Activated naive CD8-positive, alpha-beta T cell treated with anti-CD3 and anti-CD28 coated beads, Interleukin-2, amount 10 ng/mL, durations not matched to agents 7 days and 5 days (primary cell): ENCODE results near the gene C11orf71. TPM values are rescaled to one million over a fixed set of nuclear protein-coding genes. Genes with fewer than 3 reads are reported as not detected.

Source experiments
- ATAC-seq: fragments of 150-1000 bp; cut with Tn5 transposase; one replicate; pipeline ENCODE4 v1.10.0; 2021; ENCODE audit warnings: low read depth, moderate library complexity
- POLR2A ChIA-PET: fragments of 350-600 bp; sonication (Branson Sonifier 250); formaldehyde crosslinking; loops from one replicate; lab custom pipeline; 2021; ENCODE audit warnings: antibody characterized with exemption; lab: Charles Lee
- DNase-seq: peaks from one replicate; pipeline ENCODE4 v3.0.0; 2021
- H3K27ac Mint-ChIP-seq: one replicate; pipeline ENCODE4 v1.8.0; 2022; ENCODE audit warnings: mild to moderate bottlenecking, mixed read lengths
- H3K27me3 Mint-ChIP-seq: one replicate; pipeline ENCODE4 v1.8.0; 2022; ENCODE audit warnings: mild to moderate bottlenecking, moderate library complexity, mixed read lengths
- H3K36me3 Mint-ChIP-seq: one replicate; pipeline ENCODE4 v1.8.0; 2021; ENCODE audit warnings: mild to moderate bottlenecking, mixed read lengths
- H3K4me1 Mint-ChIP-seq: one replicate; pipeline ENCODE4 v1.8.0; 2021; ENCODE audit warnings: mixed read lengths
- H3K4me3 Mint-ChIP-seq: one replicate; pipeline ENCODE4 v1.8.0; 2022; ENCODE audit warnings: mild to moderate bottlenecking, moderate library complexity, mixed read lengths
- H3K9me3 Mint-ChIP-seq: one replicate; pipeline ENCODE4 v1.8.0; 2021; ENCODE audit warnings: mixed read lengths
- total RNA-seq, 2 experiments: library from RNA; stranded (reverse); gene quantifications; one replicate each; pipeline ENCODE4 v1.2.3, GENCODE V29; 2021

C11orf71 gene
- total RNA-seq, 2 experiments from 2014 or later: 11.0 to 12.0 TPM

GRCh38 chr11:114362958-114363357 is 37.4 kb downstream of the C11orf71 start:
- DNase-seq (no peak), ATAC-seq (no peak)
- POLR2A ChIA-PET: no interaction called here
- Mint-ChIP-seq H3K4me3 (no peak overlapping the region), H3K4me1 (no peaks in the 10 kb centered on the region), H3K36me3 (no peaks in the 10 kb centered on the region), H3K9me3 (no peaks in the 10 kb centered on the region), H3K27ac (no peak overlapping the region), H3K27me3 (peaks cover 27% of the 10 kb centered on the region)

DNA sequence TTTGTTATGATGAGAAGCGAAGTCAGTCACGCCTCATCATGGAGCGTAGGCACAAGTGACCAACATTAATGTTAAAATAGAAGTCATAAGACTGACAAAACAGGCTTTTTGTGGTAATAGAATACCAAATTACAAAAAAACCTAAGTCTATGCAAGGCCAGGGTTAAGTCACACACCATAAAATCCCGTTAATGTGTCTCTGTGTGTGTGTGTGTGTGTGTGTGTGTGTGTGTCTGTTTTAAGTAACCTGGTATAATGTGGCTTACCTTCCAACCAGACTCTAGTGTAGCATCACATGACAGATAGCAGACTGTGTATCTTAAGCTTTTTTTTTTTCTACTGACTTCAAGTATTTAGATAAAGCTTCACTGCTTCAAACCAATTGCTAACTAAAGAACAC is 38.0 kb downstream of the C11orf71 start:
- Mint-ChIP-seq H3K4me3 (no peak overlapping the region), H3K9me3 (no peaks in the 10 kb centered on the region), H3K27me3 (peaks cover 24% of the 10 kb centered on the region), H3K36me3 (no peaks in the 10 kb centered on the region), H3K4me1 (no peaks in the 10 kb centered on the region), H3K27ac (no peak overlapping the region)
- no peak for ATAC-seq
- no peak for DNase-seq
- POLR2A ChIA-PET: no interaction called here

- no peak overlapping the region for H3K4me3 Mint-ChIP-seq
- H3K27me3 Mint-ChIP-seq: peaks cover 32% of the 10 kb centered on the region
- DNase-seq (no peak), ATAC-seq (no peak)
- POLR2A ChIA-PET: no interaction called here
- H3K4me1 Mint-ChIP-seq: no peaks in the 10 kb centered on the region
- no peaks in the 10 kb centered on the region for H3K36me3 Mint-ChIP-seq
- H3K9me3 Mint-ChIP-seq: no peaks in the 10 kb centered on the region
- no peak overlapping the region for H3K27ac Mint-ChIP-seq
These were observed 41.0 kb downstream of the C11orf71 start for GRCh38 chr11:114359342-114359741.

GRCh38 chr11:114358716-114359115 is 41.6 kb downstream of the C11orf71 start:
- no peak overlapping the region for H3K4me3 Mint-ChIP-seq
- no peaks in the 10 kb centered on the region for H3K4me1 Mint-ChIP-seq
- ATAC-seq (no peak), DNase-seq (no peak)
- POLR2A ChIA-PET: no interaction called here
- H3K36me3 Mint-ChIP-seq: no peaks in the 10 kb centered on the region
- no peak overlapping the region for H3K27ac Mint-ChIP-seq
- H3K27me3 Mint-ChIP-seq: peaks cover 37% of the 10 kb centered on the region
- no peaks in the 10 kb centered on the region for H3K9me3 Mint-ChIP-seq

GRCh38 chr11:114354076-114354475 is 46.2 kb downstream of the C11orf71 start:
- POLR2A ChIA-PET: no interaction called here
- no peaks in the 10 kb centered on the region for H3K36me3 Mint-ChIP-seq
- DNase-seq: no peak
- no peaks in the 10 kb centered on the region for H3K4me1 Mint-ChIP-seq
- no peak for ATAC-seq
- H3K27ac Mint-ChIP-seq: no peak overlapping the region
- no peak overlapping the region for H3K4me3 Mint-ChIP-seq
- no peaks in the 10 kb centered on the region for H3K9me3 Mint-ChIP-seq
- peaks cover 18% of the 10 kb centered on the region for H3K27me3 Mint-ChIP-seq

DNA sequence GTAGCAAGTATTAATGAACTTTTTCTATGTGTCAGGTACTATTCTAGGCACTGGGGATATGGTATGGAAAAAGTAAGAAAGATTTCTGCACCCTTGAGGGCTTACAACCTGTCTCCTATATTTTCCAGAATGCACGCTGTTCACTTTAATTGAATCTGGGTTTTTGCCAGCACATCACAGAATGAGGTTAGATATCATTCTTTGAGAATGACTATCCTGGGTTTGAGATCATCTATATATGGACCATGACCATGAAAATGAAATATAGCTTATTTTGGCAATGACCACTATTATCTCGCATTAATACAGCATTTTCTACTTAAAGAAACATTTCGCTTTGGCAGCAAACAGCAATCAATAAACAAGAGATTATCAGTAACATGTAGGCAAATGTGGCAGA is 46.9 kb downstream of the C11orf71 start:
- no peak overlapping the region for H3K27ac Mint-ChIP-seq
- DNase-seq (no peak), ATAC-seq (no peak)
- no peaks in the 10 kb centered on the region for H3K4me1 Mint-ChIP-seq
- POLR2A ChIA-PET: no interaction called here
- no peak overlapping the region for H3K4me3 Mint-ChIP-seq
- peaks cover 15% of the 10 kb centered on the region for H3K27me3 Mint-ChIP-seq
- H3K9me3 Mint-ChIP-seq: no peaks in the 10 kb centered on the region
- no peaks in the 10 kb centered on the region for H3K36me3 Mint-ChIP-seq

DNA sequence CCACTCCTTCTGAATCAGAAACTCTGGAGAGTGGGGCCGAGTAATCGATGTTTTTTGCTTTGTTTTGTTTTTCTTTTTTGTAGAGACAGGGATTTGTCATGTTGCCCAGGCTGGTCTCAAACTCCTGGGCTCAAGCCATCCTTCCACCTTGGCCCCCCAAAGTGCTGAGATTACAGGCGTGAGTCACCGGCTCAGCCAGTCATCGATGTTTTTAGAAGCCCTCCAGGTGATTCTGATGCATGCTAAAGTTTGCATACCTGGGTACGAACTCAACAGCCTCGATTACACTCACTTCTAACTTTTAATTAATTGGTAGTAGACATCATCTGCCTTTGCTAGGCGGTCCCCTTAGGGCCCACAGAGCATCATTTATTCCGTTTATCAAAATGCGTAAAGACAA is 50.3 kb downstream of the C11orf71 start:
- POLR2A ChIA-PET: no interaction called here
- no peaks in the 10 kb centered on the region for H3K9me3 Mint-ChIP-seq
- DNase-seq: no peak

More for the DNA sequence above, 50.3 kb downstream of the C11orf71 start:
- H3K27ac Mint-ChIP-seq: no peak overlapping the region
- no peaks in the 10 kb centered on the region for H3K36me3 Mint-ChIP-seq
- peaks cover 2% of the 10 kb centered on the region for H3K4me1 Mint-ChIP-seq
- peaks cover 8% of the 10 kb centered on the region for H3K27me3 Mint-ChIP-seq
- ATAC-seq: no peak
- no peak overlapping the region for H3K4me3 Mint-ChIP-seq

Other genes with a start within 250 kb of the C11orf71 start
- not detected for gene NNMT, start 104.1 kb downstream of the C11orf71 start, total RNA-seq
- gene RBM7, start 155 bp upstream of the C11orf71 start, total RNA-seq: 10 to 100 TPM; 40.2 to 43.3 TPM
- 10 to 100 TPM; 47.9 to 49.7 TPM for gene REXO2, start 39.0 kb upstream of the C11orf71 start, total RNA-seq
- gene NXPE1, start 159.4 kb upstream of the C11orf71 start, total RNA-seq: not detected
- gene NXPE4, start 195.3 kb upstream of the C11orf71 start, total RNA-seq: not detected